Measurements from ENCODE around the gene POLN. TPM values are rescaled to one million over a fixed set of nuclear protein-coding genes. Genes with fewer than 3 reads are reported as not detected.

POLN gene
- total and polyA plus RNA-seq, 2 of the 4 experiments (the other 2 are of a cell fraction), result 0.63 to 0.72 TPM

DNA sequence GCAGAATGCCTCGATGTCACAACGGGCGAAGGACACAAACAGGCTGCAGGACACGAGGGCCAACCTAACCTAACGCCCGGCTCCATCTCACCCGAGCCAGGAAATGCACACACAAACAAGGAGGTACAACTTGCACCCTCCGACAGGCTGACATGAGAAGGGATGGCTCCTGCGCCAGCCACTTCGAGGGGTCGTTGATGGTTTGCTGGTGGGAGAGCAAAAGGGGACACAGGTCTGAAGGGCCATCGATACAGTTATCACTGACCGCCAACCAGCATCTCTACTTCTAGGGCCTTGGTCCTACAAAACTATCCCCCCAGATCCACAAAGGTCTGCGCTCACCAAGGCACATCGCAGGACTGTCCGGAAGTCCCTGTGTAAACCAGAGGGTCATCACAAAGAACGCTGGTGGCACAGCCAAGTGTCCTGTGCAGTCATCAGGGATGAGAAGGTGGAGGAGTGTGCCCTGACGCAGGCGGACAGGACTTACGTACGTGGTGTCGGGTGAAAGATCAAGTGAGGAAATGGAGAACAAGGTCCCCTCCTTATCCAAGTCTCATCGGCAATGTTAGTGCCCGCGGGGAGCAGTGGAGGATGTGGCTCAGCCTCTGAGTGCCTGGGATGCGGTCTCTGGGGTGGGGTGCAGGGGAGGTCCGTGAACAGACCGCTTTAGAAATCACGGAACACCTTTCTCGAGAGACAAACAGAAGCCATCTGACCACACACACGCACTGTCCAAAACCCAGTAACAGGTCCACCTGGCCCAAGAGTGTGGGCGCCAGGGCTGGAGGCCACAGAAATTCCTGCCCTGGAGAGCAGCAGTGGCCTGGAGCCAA is 13.0 kb upstream of the POLN start:
- in situ Hi-C loops (cut with MboI; ENCODE audit: low sequenced_read_pairs), result no loop called here
- Histone ChIP-seq H3K36me3 (ENCODE audit: control insufficient read depth, insufficient read depth, low read length) (peaks cover 71% of the 10 kb centered on the region), H3K9me3 (ENCODE audit: control insufficient read depth, insufficient read depth, low read length) (no peaks in the 10 kb centered on the region), H3K27ac (ENCODE audit: insufficient read depth, low read length) (no peak overlapping the region), H3K27me3 (ENCODE audit: control insufficient read depth, insufficient read depth, low read length) (no peaks in the 10 kb centered on the region), H2AK9ac (replicated peaks; ENCODE audit: low read depth, low read length, poor library complexity) (no peak overlapping the region), H2BK20ac (ENCODE audit: low read depth, low read length) (no peak overlapping the region), H2BK5ac (ENCODE audit: low read depth, low read length, poor library complexity, severe bottlenecking) (no peak overlapping the region), H2AFZ (replicated peaks; ENCODE audit: low read length, poor library complexity) (no peak overlapping the region), H3K9ac (ENCODE audit: low read depth, low read length) (no peak overlapping the region), H4K20me1 (ENCODE audit: insufficient read depth, low read length) (peaks cover 76% of the 10 kb centered on the region), H3K14ac (replicated peaks; ENCODE audit: low read depth, low read length) (no peak overlapping the region), H3K4me3 (ENCODE audit: insufficient read depth, low read depth, low read length) (no peak overlapping the region), H3K4me1 (ENCODE audit: control insufficient read depth, insufficient read depth, low read length) (peaks cover 2% of the 10 kb centered on the region; the same call in 1 of the 2 replicates), H4K8ac (ENCODE audit: low read depth in 2 of 2, low read length in 2 of 2) (no peak overlapping the region), H2BK15ac (ENCODE audit: low read depth, low read length) (no peak overlapping the region), H3K56ac (ENCODE audit: extremely low read depth, insufficient read depth, low read length) (no peak overlapping the region), H2BK120ac (ENCODE audit: low read depth, low read length) (no peak overlapping the region), H3K9me1 (ENCODE audit: insufficient read depth, low read length) (0 out of 2 replicates have a peak, but pooled peaks cover 3% of the 10 kb centered on the region), H2AK5ac (ENCODE audit: low read depth, low read length) (no peak overlapping the region), H3K79me1 (ENCODE audit: low read depth in 1 of 2, low read length in 2 of 2) (peaks cover 24 to 59% of the 10 kb centered on the region in 2 experiments), H4K5ac (ENCODE audit: low read depth, low read length) (no peak overlapping the region), H4K91ac (ENCODE audit: insufficient read depth, low read depth, low read length) (no peak overlapping the region), H3K4me2 (ENCODE audit: low read depth, low read length) (no peak overlapping the region), H3K4ac (ENCODE audit: low read depth, low read length) (no peak overlapping the region), H3K18ac (ENCODE audit: low read depth, low read length) (no peak overlapping the region), H3K23ac (ENCODE audit: low read depth, low read length) (no peak overlapping the region)
- TF ChIP-seq RAD21 (IDR thresholded peaks at IDR 0.05; ENCODE audit: low read length) (no peak), MAFK (IDR thresholded peaks at IDR 0.05; ENCODE audit: low read depth, low read length) (no peak), MAZ (IDR thresholded peaks at IDR 0.05; ENCODE audit: borderline replicate concordance, low read depth, low read length) (no peak), CEBPB (IDR thresholded peaks at IDR 0.05; ENCODE audit: low read depth, low read length) (no peak)
- TF ChIP-seq, protein P1, sequence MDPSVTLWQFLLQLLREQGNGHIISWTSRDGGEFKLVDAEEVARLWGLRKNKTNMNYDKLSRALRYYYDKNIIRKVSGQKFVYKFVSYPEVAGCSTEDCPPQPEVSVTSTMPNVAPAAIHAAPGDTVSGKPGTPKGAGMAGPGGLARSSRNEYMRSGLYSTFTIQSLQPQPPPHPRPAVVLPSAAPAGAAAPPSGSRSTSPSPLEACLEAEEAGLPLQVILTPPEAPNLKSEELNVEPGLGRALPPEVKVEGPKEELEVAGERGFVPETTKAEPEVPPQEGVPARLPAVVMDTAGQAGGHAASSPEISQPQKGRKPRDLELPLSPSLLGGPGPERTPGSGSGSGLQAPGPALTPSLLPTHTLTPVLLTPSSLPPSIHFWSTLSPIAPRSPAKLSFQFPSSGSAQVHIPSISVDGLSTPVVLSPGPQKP (IDR thresholded peaks at IDR 0.05; ENCODE audit: borderline replicate concordance, low read depth, low read length), result no peak
- no TSS peak for BruUV-seq (replicated peaks)
- intact Hi-C loops (cut with micrococcal nuclease), result no loop called here
- dilution Hi-C loops (cut with HindIII; ENCODE audit: low sequenced_read_pairs, unreplicated experiment), result no loop called here
- ChIA-PET CTCF (no interaction called here), POLR2A (ENCODE audit: unreplicated experiment) (interaction anchor here (0.7 kb wide), 1 partner anchor 621 kb away, joined by 3 read pairs; no protein-coding TSS in a partner anchor)
- no peak for DNase-seq
- ATAC-seq (ENCODE audit: low read depth), result no peak
- 86% methylated on average over 9 of the region's 32 CpGs; no CpG with 5 or more reads in 1 of the 2 experiments for WGBS, 2 experiments (ENCODE audit: extremely low coverage in 2 of 2, insufficient read length in 1 of 2)

Measured in IMR-90 (cell line).